Stimulated activated CD4-positive, alpha-beta T cell treated with anti-CD3 and anti-CD28 coated beads, TNF-alpha, amount 100 ng/mL, for 1 hour (primary cell): ENCODE measurements around the gene RAB9A.
A peak's percentile ranks its signal among the peaks of the same experiment; 100 is the strongest.
"Not testable (repeated sequence)": the region's sequence is repeated elsewhere in the genome, so short reads cannot be mapped to it uniquely, and the experiment has no call there.

Experiments used
- DNase-seq, 3 donors: peaks; one replicate each; pipeline ENCODE4 v3.0.0-alpha.2; 2020; ENCODE audit warnings: low read depth in 3 of 3, low spot score in 1 of 3

The RAB9A gene

GRCh38 chrX:13699183-13699826 lies 10.4 kb downstream of the RAB9A start:
- no peak for DNase-seq

- DNase-seq = no peak
These were observed 11.5 kb downstream of the RAB9A start for GRCh38 chrX:13700380-13700779.

- no peak for DNase-seq
These were observed 13.3 kb downstream of the RAB9A start for GRCh38 chrX:13702111-13702789.

- no peak for DNase-seq
These were observed 14.2 kb downstream of the RAB9A start for GRCh38 chrX:13703135-13703534.

- no peak for DNase-seq
These were observed 14.7 kb downstream of the RAB9A start for GRCh38 chrX:13703589-13703988.

GRCh38 chrX:13711141-13711540 lies 22.2 kb downstream of the RAB9A start:
- DNase-seq = no peak

GRCh38 chrX:13716455-13716854 lies 27.5 kb downstream of the RAB9A start:
- DNase-seq = no peak

GRCh38 chrX:13716905-13717304 lies 28.0 kb downstream of the RAB9A start:
- no peak for DNase-seq

- no peak for DNase-seq
These were observed 29.0 kb downstream of the RAB9A start for GRCh38 chrX:13717700-13718472.

- no peak for DNase-seq
These were observed 30.4 kb downstream of the RAB9A start for GRCh38 chrX:13719192-13719856.

- no peak for DNase-seq
These were observed 32.4 kb downstream of the RAB9A start for GRCh38 chrX:13721371-13721770.

GRCh38 chrX:13721819-13722519 lies 33.0 kb downstream of the RAB9A start:
- DNase-seq = no peak

GRCh38 chrX:13724878-13725277 lies 36.0 kb downstream of the RAB9A start:
- DNase-seq = peak in 1 of 3 donors; percentile 18

GRCh38 chrX:13726583-13726982 lies 37.7 kb downstream of the RAB9A start:
- DNase-seq = not testable (repeated sequence)

- DNase-seq = not testable (repeated sequence)
These were observed 41.6 kb downstream of the RAB9A start for GRCh38 chrX:13730523-13730922.

GRCh38 chrX:13732246-13733067 lies 43.5 kb downstream of the RAB9A start:
- DNase-seq = no peak

GRCh38 chrX:13733506-13733905 lies 44.6 kb downstream of the RAB9A start:
- no peak for DNase-seq

GRCh38 chrX:13734278-13735172 lies 45.6 kb downstream of the RAB9A start, which contains the start of the genes OFD1 and TRAPPC2:
OFD1 (plus strand) TSS chrX:13734748; CDS start chrX:13735072, 324 bp downstream.
TRAPPC2 (minus strand) TSS chrX:13734620; CDS start chrX:13719963, 14,657 bp downstream.
- peak; percentile 70 to 80 (median 70) for DNase-seq

- DNase-seq = no peak
These were observed 52.8 kb downstream of the RAB9A start for GRCh38 chrX:13741695-13742094.
